Measurements from ENCODE around the gene CPVL.

The CPVL gene

GRCh38 chr7:29122759-29123158, 23.6 kb downstream of the CPVL start:
- Histone ChIP-seq H3K9ac (ENCODE audit: low read length) (no peak overlapping the region), H3K36me3 (ENCODE audit: control insufficient read depth, insufficient read depth, low read length) (no peaks in the 10 kb centered on the region), H2BK120ac (ENCODE audit: low read depth, low read length) (no peak overlapping the region), H4K5ac (ENCODE audit: low read length) (no peak overlapping the region), H3K4me2 (ENCODE audit: low read length) (no peak overlapping the region), H3K79me1 (ENCODE audit: low read length) (no peaks in the 10 kb centered on the region), H3K79me2 (ENCODE audit: control insufficient read depth, insufficient read depth, low read length) (no peaks in the 10 kb centered on the region), H4K8ac (ENCODE audit: low read depth, low read length) (no peak overlapping the region), H2BK15ac (replicated peaks; ENCODE audit: low read depth) (no peak overlapping the region), H3K4me3 (ENCODE audit: low read length) (no peak overlapping the region), H3K18ac (ENCODE audit: low read length) (no peak overlapping the region), H3K4ac (ENCODE audit: low read depth, low read length) (no peak overlapping the region), H3K27me3 (ENCODE audit: insufficient read depth, low read length, poor library complexity) (no peaks in the 10 kb centered on the region), H3K56ac (ENCODE audit: low read length) (no peak overlapping the region), H2AK5ac (ENCODE audit: low read length) (no peak overlapping the region), H3K27ac (ENCODE audit: low read depth, low read length) (no peak overlapping the region), H3K23ac (ENCODE audit: low read length) (no peak overlapping the region), H3K4me1 (ENCODE audit: control insufficient read depth, low read depth, low read length) (peaks cover 5% of the 10 kb centered on the region), H2BK5ac (ENCODE audit: low read length) (no peak overlapping the region)
- DNase-seq: no peak
- no CpG with 5 or more reads among the region's 2 CpGs for WGBS (ENCODE audit: extremely low coverage, insufficient coverage, low lambda C conversion rate)

- H3K4me3 ChIP-seq (ENCODE audit: low read length): no peak overlapping the region
- H3K18ac ChIP-seq (ENCODE audit: low read length): no peak overlapping the region
- no peak overlapping the region for H3K4ac ChIP-seq (ENCODE audit: low read depth, low read length)
- peaks cover 3% of the 10 kb centered on the region for H3K4me1 ChIP-seq (ENCODE audit: control insufficient read depth, low read depth, low read length)
- WGBS (ENCODE audit: extremely low coverage, insufficient coverage, low lambda C conversion rate): no CpG with 5 or more reads among the region's 5 CpGs
- no peak overlapping the region for H3K23ac ChIP-seq (ENCODE audit: low read length)
- H2BK5ac ChIP-seq (ENCODE audit: low read length): no peak overlapping the region
- H4K8ac ChIP-seq (ENCODE audit: low read depth, low read length): no peak overlapping the region
- H3K56ac ChIP-seq (ENCODE audit: low read length): no peak overlapping the region
- H2BK120ac ChIP-seq (ENCODE audit: low read depth, low read length): no peak overlapping the region
- H3K36me3 ChIP-seq (ENCODE audit: control insufficient read depth, insufficient read depth, low read length): no peaks in the 10 kb centered on the region
- no peaks in the 10 kb centered on the region for H3K79me2 ChIP-seq (ENCODE audit: control insufficient read depth, insufficient read depth, low read length)
- no peak overlapping the region for H2AK5ac ChIP-seq (ENCODE audit: low read length)
- DNase-seq: no peak
- no peak overlapping the region for H2BK15ac ChIP-seq (replicated peaks; ENCODE audit: low read depth)
- no peaks in the 10 kb centered on the region for H3K27me3 ChIP-seq (ENCODE audit: insufficient read depth, low read length, poor library complexity)
- H3K27ac ChIP-seq (ENCODE audit: low read depth, low read length): no peak overlapping the region
- no peak overlapping the region for H3K4me2 ChIP-seq (ENCODE audit: low read length)
- H3K9ac ChIP-seq (ENCODE audit: low read length): no peak overlapping the region
- no peak overlapping the region for H4K5ac ChIP-seq (ENCODE audit: low read length)
- H3K79me1 ChIP-seq (ENCODE audit: low read length): no peaks in the 10 kb centered on the region
These were observed 24.3 kb downstream of the CPVL start for GRCh38 chr7:29122081-29122480.

GRCh38 chr7:29120955-29121354, 25.4 kb downstream of the CPVL start:
- Histone ChIP-seq H3K56ac (ENCODE audit: low read length) (no peak overlapping the region), H3K36me3 (ENCODE audit: control insufficient read depth, insufficient read depth, low read length) (no peaks in the 10 kb centered on the region), H3K18ac (ENCODE audit: low read length) (no peak overlapping the region), H3K9ac (ENCODE audit: low read length) (no peak overlapping the region), H3K4me1 (ENCODE audit: control insufficient read depth, low read depth, low read length) (peaks cover 3% of the 10 kb centered on the region), H3K4me2 (ENCODE audit: low read length) (no peak overlapping the region), H2BK5ac (ENCODE audit: low read length) (no peak overlapping the region), H2BK120ac (ENCODE audit: low read depth, low read length) (no peak overlapping the region), H3K27me3 (ENCODE audit: insufficient read depth, low read length, poor library complexity) (no peaks in the 10 kb centered on the region), H3K79me1 (ENCODE audit: low read length) (no peaks in the 10 kb centered on the region), H3K27ac (ENCODE audit: low read depth, low read length) (no peak overlapping the region), H3K4ac (ENCODE audit: low read depth, low read length) (no peak overlapping the region), H4K5ac (ENCODE audit: low read length) (no peak overlapping the region), H3K79me2 (ENCODE audit: control insufficient read depth, insufficient read depth, low read length) (no peaks in the 10 kb centered on the region), H2BK15ac (replicated peaks; ENCODE audit: low read depth) (no peak overlapping the region), H3K4me3 (ENCODE audit: low read length) (no peak overlapping the region), H4K8ac (ENCODE audit: low read depth, low read length) (no peak overlapping the region), H2AK5ac (ENCODE audit: low read length) (no peak overlapping the region), H3K23ac (ENCODE audit: low read length) (no peak overlapping the region)
- WGBS (ENCODE audit: extremely low coverage, insufficient coverage, low lambda C conversion rate): no CpG with 5 or more reads among the region's 2 CpGs
- no peak for DNase-seq

- Histone ChIP-seq H3K18ac (ENCODE audit: low read length) (no peak overlapping the region), H3K4me2 (ENCODE audit: low read length) (no peak overlapping the region), H3K56ac (ENCODE audit: low read length) (no peak overlapping the region), H3K4me3 (ENCODE audit: low read length) (no peak overlapping the region), H4K5ac (ENCODE audit: low read length) (no peak overlapping the region), H4K8ac (ENCODE audit: low read depth, low read length) (no peak overlapping the region), H3K9ac (ENCODE audit: low read length) (no peak overlapping the region), H3K27ac (ENCODE audit: low read depth, low read length) (no peak overlapping the region), H3K23ac (ENCODE audit: low read length) (no peak overlapping the region), H3K79me1 (ENCODE audit: low read length) (no peaks in the 10 kb centered on the region), H3K4me1 (ENCODE audit: control insufficient read depth, low read depth, low read length) (peaks cover 3% of the 10 kb centered on the region), H3K27me3 (ENCODE audit: insufficient read depth, low read length, poor library complexity) (no peaks in the 10 kb centered on the region), H3K79me2 (ENCODE audit: control insufficient read depth, insufficient read depth, low read length) (no peaks in the 10 kb centered on the region), H2BK5ac (ENCODE audit: low read length) (no peak overlapping the region), H2BK15ac (replicated peaks; ENCODE audit: low read depth) (no peak overlapping the region), H2BK120ac (ENCODE audit: low read depth, low read length) (no peak overlapping the region), H3K36me3 (ENCODE audit: control insufficient read depth, insufficient read depth, low read length) (no peaks in the 10 kb centered on the region), H2AK5ac (ENCODE audit: low read length) (no peak overlapping the region), H3K4ac (ENCODE audit: low read depth, low read length) (no peak overlapping the region)
- no CpG with 5 or more reads among the region's 3 CpGs for WGBS (ENCODE audit: extremely low coverage, insufficient coverage, low lambda C conversion rate)
- peak; percentile 77 for DNase-seq
These were observed 26.8 kb downstream of the CPVL start for GRCh38 chr7:29119538-29119937.

GRCh38 chr7:29116361-29117200, 29.8 kb downstream of the CPVL start:
- Histone ChIP-seq H3K4me1 (ENCODE audit: control insufficient read depth, low read depth, low read length) (peaks cover 3% of the 10 kb centered on the region), H2BK120ac (ENCODE audit: low read depth, low read length) (no peak overlapping the region), H3K79me2 (ENCODE audit: control insufficient read depth, insufficient read depth, low read length) (no peaks in the 10 kb centered on the region), H3K56ac (ENCODE audit: low read length) (no peak overlapping the region), H3K79me1 (ENCODE audit: low read length) (no peaks in the 10 kb centered on the region), H3K18ac (ENCODE audit: low read length) (no peak overlapping the region), H3K27ac (ENCODE audit: low read depth, low read length) (no peak overlapping the region), H4K8ac (ENCODE audit: low read depth, low read length) (no peak overlapping the region), H2AK5ac (ENCODE audit: low read length) (no peak overlapping the region), H2BK5ac (ENCODE audit: low read length) (no peak overlapping the region), H4K5ac (ENCODE audit: low read length) (no peak overlapping the region), H3K4ac (ENCODE audit: low read depth, low read length) (no peak overlapping the region), H3K27me3 (ENCODE audit: insufficient read depth, low read length, poor library complexity) (no peaks in the 10 kb centered on the region), H3K36me3 (ENCODE audit: control insufficient read depth, insufficient read depth, low read length) (no peaks in the 10 kb centered on the region), H2BK15ac (replicated peaks; ENCODE audit: low read depth) (no peak overlapping the region), H3K4me3 (ENCODE audit: low read length) (no peak overlapping the region), H3K23ac (ENCODE audit: low read length) (no peak overlapping the region), H3K9ac (ENCODE audit: low read length) (no peak overlapping the region), H3K4me2 (ENCODE audit: low read length) (no peak overlapping the region)
- WGBS (ENCODE audit: extremely low coverage, insufficient coverage, low lambda C conversion rate): no CpG with 5 or more reads among the region's 5 CpGs
- DNase-seq: peak; percentile 26

- Histone ChIP-seq H2BK5ac (ENCODE audit: low read length) (no peak overlapping the region), H3K27me3 (ENCODE audit: insufficient read depth, low read length, poor library complexity) (no peaks in the 10 kb centered on the region), H3K4me1 (ENCODE audit: control insufficient read depth, low read depth, low read length) (peaks cover 3% of the 10 kb centered on the region), H3K79me1 (ENCODE audit: low read length) (no peaks in the 10 kb centered on the region), H3K4me2 (ENCODE audit: low read length) (no peak overlapping the region), H3K9ac (ENCODE audit: low read length) (no peak overlapping the region), H3K56ac (ENCODE audit: low read length) (no peak overlapping the region), H3K23ac (ENCODE audit: low read length) (no peak overlapping the region), H2BK120ac (ENCODE audit: low read depth, low read length) (no peak overlapping the region), H4K5ac (ENCODE audit: low read length) (no peak overlapping the region), H3K4me3 (ENCODE audit: low read length) (no peak overlapping the region), H3K79me2 (ENCODE audit: control insufficient read depth, insufficient read depth, low read length) (no peaks in the 10 kb centered on the region), H2BK15ac (replicated peaks; ENCODE audit: low read depth) (no peak overlapping the region), H3K36me3 (ENCODE audit: control insufficient read depth, insufficient read depth, low read length) (no peaks in the 10 kb centered on the region), H4K8ac (ENCODE audit: low read depth, low read length) (no peak overlapping the region), H3K27ac (ENCODE audit: low read depth, low read length) (no peak overlapping the region), H3K4ac (ENCODE audit: low read depth, low read length) (no peak overlapping the region), H2AK5ac (ENCODE audit: low read length) (no peak overlapping the region), H3K18ac (ENCODE audit: low read length) (no peak overlapping the region)
- no CpG with 5 or more reads among the region's 1 CpG for WGBS (ENCODE audit: extremely low coverage, insufficient coverage, low lambda C conversion rate)
- peak; percentile 44 for DNase-seq
These were observed 30.6 kb downstream of the CPVL start for GRCh38 chr7:29115753-29116152.

Measured in mesendoderm (in vitro differentiated cells).